ENCODE data around the gene EP400.

Gene EP400

DNA sequence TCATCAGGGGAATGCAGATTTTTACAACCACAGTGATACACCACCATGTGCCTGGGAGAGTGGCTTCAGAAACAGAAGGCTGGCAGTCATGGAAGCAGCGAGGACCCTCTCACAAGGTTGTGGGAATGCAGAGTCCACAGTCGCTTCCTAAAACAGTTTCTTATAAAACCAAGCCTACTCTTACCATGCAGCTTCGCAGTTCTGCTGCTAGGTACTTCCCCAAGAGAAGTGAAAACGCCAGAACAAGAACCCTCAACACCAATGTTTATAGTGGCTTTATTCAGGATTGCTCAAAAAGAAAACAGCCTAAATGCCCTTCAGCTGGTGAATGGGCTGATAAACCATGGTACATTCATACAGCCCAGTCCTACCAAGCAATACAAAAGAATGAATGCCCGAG lies 107.2 kb downstream of the EP400 start:
- ChIA-PET CTCF (no interaction called here), POLR2A (no interaction called here)
- TF ChIP-seq L3MBTL2 (conservative IDR thresholded peaks at IDR 0.05) (no peak), SUZ12 (IDR thresholded peaks at IDR 0.05) (no peak), SP1 (IDR thresholded peaks at IDR 0.05) (no peak), FOXA1 (IDR thresholded peaks at IDR 0.05) (no peak), ELF4 (IDR thresholded peaks at IDR 0.05) (no peak), LEF1 (IDR thresholded peaks at IDR 0.05; ENCODE audit: borderline replicate concordance) (no peak), CTBP1 (IDR thresholded peaks at IDR 0.05; ENCODE audit: borderline replicate concordance) (no peak), FOXM1 (IDR thresholded peaks at IDR 0.05; ENCODE audit: borderline replicate concordance) (no peak), HDGF (IDR thresholded peaks at IDR 0.05; ENCODE audit: borderline replicate concordance) (no peak), BHLHE40 (IDR thresholded peaks at IDR 0.05; ENCODE audit: borderline replicate concordance) (no peak), PKNOX1 (IDR thresholded peaks at IDR 0.05) (no peak), FOXK2 (IDR thresholded peaks at IDR 0.05) (no peak), ARNT (IDR thresholded peaks at IDR 0.05) (no peak), TARDBP (IDR thresholded peaks at IDR 0.05) (no peak)
- DNase-seq (ENCODE audit: extremely low spot score), result no peak

- POLR2A ChIA-PET, result no interaction called here
- no peak for TF ChIP-seq ARNT (IDR thresholded peaks at IDR 0.05)
- TF ChIP-seq ZNF384 (IDR thresholded peaks at IDR 0.05), result no peak
- no peak for TF ChIP-seq FOXK2 (IDR thresholded peaks at IDR 0.05)
- no peak for TF ChIP-seq SUZ12 (IDR thresholded peaks at IDR 0.05)
- TF ChIP-seq SP1 (IDR thresholded peaks at IDR 0.05), result no peak
- no peak for TF ChIP-seq PKNOX1 (IDR thresholded peaks at IDR 0.05)
- no peak for TF ChIP-seq L3MBTL2 (conservative IDR thresholded peaks at IDR 0.05)
- TF ChIP-seq TARDBP (IDR thresholded peaks at IDR 0.05), result no peak
- TF ChIP-seq HDGF (IDR thresholded peaks at IDR 0.05; ENCODE audit: borderline replicate concordance), result no peak
- no peak for TF ChIP-seq NFRKB (IDR thresholded peaks at IDR 0.05)
- no peak for TF ChIP-seq FOXM1 (IDR thresholded peaks at IDR 0.05; ENCODE audit: borderline replicate concordance)
- TF ChIP-seq FOXA1 (IDR thresholded peaks at IDR 0.05), result no peak
- no peak for TF ChIP-seq CTBP1 (IDR thresholded peaks at IDR 0.05; ENCODE audit: borderline replicate concordance)
- TF ChIP-seq ELF4 (IDR thresholded peaks at IDR 0.05), result no peak
- TF ChIP-seq BHLHE40 (IDR thresholded peaks at IDR 0.05; ENCODE audit: borderline replicate concordance), result no peak
- no peak for TF ChIP-seq LEF1 (IDR thresholded peaks at IDR 0.05; ENCODE audit: borderline replicate concordance)
- CTCF ChIA-PET, result no interaction called here
- no peak for DNase-seq (ENCODE audit: extremely low spot score)
Measured at GRCh38 chr12:132057691-132058090, 107.9 kb downstream of the EP400 start.

DNA sequence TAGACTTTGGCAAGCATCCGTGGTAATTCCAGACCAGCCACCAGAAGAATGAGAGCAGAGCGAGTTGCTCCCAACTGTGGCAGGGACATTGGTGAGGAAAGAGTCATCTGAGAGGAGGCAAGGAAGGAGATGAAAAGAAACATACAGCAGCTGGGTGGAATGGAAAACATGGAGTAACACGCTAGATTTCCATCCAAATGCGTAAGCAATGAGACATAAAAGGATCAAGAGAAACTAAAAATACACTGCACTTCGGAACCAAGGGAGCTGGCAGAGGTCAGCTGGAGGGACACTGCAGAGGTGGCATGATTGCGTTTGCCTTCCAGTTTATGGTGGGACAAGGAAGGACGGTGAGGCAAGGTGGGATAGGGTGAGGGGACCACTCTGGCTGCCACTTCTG lies 111.5 kb downstream of the EP400 start:
- POLR2A ChIA-PET, result no interaction called here
- TF ChIP-seq ELF4 (IDR thresholded peaks at IDR 0.05) (no peak), ARNT (IDR thresholded peaks at IDR 0.05) (no peak), CTBP1 (IDR thresholded peaks at IDR 0.05; ENCODE audit: borderline replicate concordance) (no peak), BHLHE40 (IDR thresholded peaks at IDR 0.05; ENCODE audit: borderline replicate concordance) (no peak), PKNOX1 (IDR thresholded peaks at IDR 0.05) (no peak), SUZ12 (IDR thresholded peaks at IDR 0.05) (no peak), ZNF384 (IDR thresholded peaks at IDR 0.05) (no peak), FOXK2 (IDR thresholded peaks at IDR 0.05) (no peak), L3MBTL2 (conservative IDR thresholded peaks at IDR 0.05) (no peak), HDGF (IDR thresholded peaks at IDR 0.05; ENCODE audit: borderline replicate concordance) (no peak), SP1 (IDR thresholded peaks at IDR 0.05) (no peak), LEF1 (IDR thresholded peaks at IDR 0.05; ENCODE audit: borderline replicate concordance) (no peak), TARDBP (IDR thresholded peaks at IDR 0.05) (no peak), FOXM1 (IDR thresholded peaks at IDR 0.05; ENCODE audit: borderline replicate concordance) (no peak)
- DNase-seq (ENCODE audit: extremely low spot score), result no peak
- CTCF ChIA-PET, result no interaction called here

- ChIA-PET POLR2A (no interaction called here), CTCF (no interaction called here)
- no peak for DNase-seq (ENCODE audit: extremely low spot score)
- no peak for TF ChIP-seq SP1 (IDR thresholded peaks at IDR 0.05)
- TF ChIP-seq LEF1 (IDR thresholded peaks at IDR 0.05; ENCODE audit: borderline replicate concordance), result no peak
- TF ChIP-seq ZNF384 (IDR thresholded peaks at IDR 0.05), result no peak
- no peak for TF ChIP-seq FOXA1 (IDR thresholded peaks at IDR 0.05)
- TF ChIP-seq PKNOX1 (IDR thresholded peaks at IDR 0.05), result no peak
- no peak for TF ChIP-seq HDGF (IDR thresholded peaks at IDR 0.05; ENCODE audit: borderline replicate concordance)
- TF ChIP-seq ARNT (IDR thresholded peaks at IDR 0.05), result no peak
- no peak for TF ChIP-seq SUZ12 (IDR thresholded peaks at IDR 0.05)
- TF ChIP-seq TARDBP (IDR thresholded peaks at IDR 0.05), result no peak
- TF ChIP-seq FOXM1 (IDR thresholded peaks at IDR 0.05; ENCODE audit: borderline replicate concordance), result no peak
- TF ChIP-seq L3MBTL2 (conservative IDR thresholded peaks at IDR 0.05), result no peak
Measured at GRCh38 chr12:132061641-132062430, 112.1 kb downstream of the EP400 start.

- ChIA-PET CTCF (no interaction called here), POLR2A (no interaction called here)
- TF ChIP-seq BHLHE40 (IDR thresholded peaks at IDR 0.05; ENCODE audit: borderline replicate concordance) (no peak), FOXK2 (IDR thresholded peaks at IDR 0.05) (no peak), L3MBTL2 (conservative IDR thresholded peaks at IDR 0.05) (no peak), PKNOX1 (IDR thresholded peaks at IDR 0.05) (no peak), TARDBP (IDR thresholded peaks at IDR 0.05) (no peak), HDGF (IDR thresholded peaks at IDR 0.05; ENCODE audit: borderline replicate concordance) (no peak), FOXM1 (IDR thresholded peaks at IDR 0.05; ENCODE audit: borderline replicate concordance) (no peak), FOXA1 (IDR thresholded peaks at IDR 0.05) (no peak), SP1 (IDR thresholded peaks at IDR 0.05) (no peak), ELF4 (IDR thresholded peaks at IDR 0.05) (no peak), CTBP1 (IDR thresholded peaks at IDR 0.05; ENCODE audit: borderline replicate concordance) (no peak), NFRKB (IDR thresholded peaks at IDR 0.05) (no peak), ZNF384 (IDR thresholded peaks at IDR 0.05) (no peak), SUZ12 (IDR thresholded peaks at IDR 0.05) (no peak), ARNT (IDR thresholded peaks at IDR 0.05) (no peak)
- DNase-seq (ENCODE audit: extremely low spot score), result no peak
Measured at GRCh38 chr12:132062481-132062880, 112.7 kb downstream of the EP400 start.
